Pancreas (tissue), 10 donors: Measurements from ENCODE around the gene MKNK2. TPM values are rescaled to one million over a fixed set of nuclear protein-coding genes. Genes with fewer than 3 reads are reported as not detected.

Experiments used
- ATAC-seq, 4 donors: fragments of 200-7000 bp; cut with Tn5 transposase; one replicate each; pipeline versions ENCODE4 v1.8.0 to v1.9.1; 2020; ENCODE audit warnings: mild to moderate bottlenecking in 4 of 4, moderate library complexity in 4 of 4
- DNase-seq, 6 donors: peaks; one replicate each; pipeline ENCODE4 v3.0.0-alpha.2; 2020
- FAIRE-seq: peaks from 2 replicates; lab custom pipeline; 2012; peaks lifted over from hg19 to GRCh38; lab: Jason Lieb, UNC
- H3K27ac ChIP-seq, 4 donors: fragments of 200-600 bp; sonication (generic); 1 replicate in 3 of 4; 2 replicates in 1 of 4; pipeline versions ENCODE4 v1.5.0 to v1.8.0; 2020
- H3K27me3 ChIP-seq, 4 donors: fragments of 200-600 bp; one replicate each; pipeline ENCODE4 v1.8.0; 2021
- H3K36me3 ChIP-seq, 3 donors: fragments of 200-600 bp; sonication (generic) in 1 of 3; one replicate each; pipeline versions ENCODE4 v1.5.0 to v1.8.0; 2020 to 2021
- H3K4me1 ChIP-seq, 3 donors: fragments of 200-600 bp; one replicate each; pipeline ENCODE4 v1.8.0; 2021
- H3K4me3 ChIP-seq, 4 donors: fragments of 200-600 bp; sonication (generic) in 2 of 4; one replicate each; pipeline versions ENCODE4 v1.5.0 to v1.8.0; 2020 to 2021
- H3K9me3 ChIP-seq, 4 donors: fragments of 200-600 bp; one replicate each; pipeline ENCODE4 v1.8.0; 2021
- WGBS, 2 donors: extraction: QIAGEN DNeasy Blood & Tissue Kit; methylation state at CpG; one replicate each; pipeline ENCODE4 v1.1.7; 2013; 5-methylcytosine and 5-hydroxymethylcytosine counted together
- intact Hi-C, 3 donors: fragments of 100-400 bp; cut with DNase I; formaldehyde crosslinking; loops; one replicate each; pipeline versions ENCODE4 v1.11.1 to v1.14.2; 2022
- polyA plus RNA-seq, 2 donors: library from polyadenylated mRNA; stranded (reverse); fragments of 200-250 nt; gene quantifications; one replicate each; pipeline ENCODE4 v1.2.3, GENCODE V29; 2013
- total RNA-seq, 6 donors: library from RNA; stranded (reverse); fragmentation: NEBNext Ultra II Directional in 4 of 6; extraction: Animal tissue kit (Norgen Biotek cat#: 25700) in 4 of 6; gene quantifications; one replicate each; pipeline versions ENCODE4 v1.2.1 to v1.2.4, GENCODE V29; 2021 to 2023
- TF ChIP-seq, protein P1 (sequence below), 4 donors: fragments of 200-600 bp; sonication (generic) in 3 of 4; IDR thresholded peaks; one replicate each; pipeline versions ENCODE4 v1.5.0 to v1.8.0; 2021; ENCODE audit warnings: antibody characterized with exemption in 4 of 4
- donor health status: healthy with polysubstance abuse.
- donor health status: DM: no; HTN: no; CAD: no; lungs with moderate emphysema.
- donor health status: DM: no; HTN: no; CAD: no.
- donor health status: control.
- donor health status: control.
- donor health status: Bipolar disorder and iron deficiency.
- donor health status: DM: yes; HTN: yes; CAD: no.
- donor health status: DM: no; HTN: no; CAD: no.
- donor health status: DM: no; HTN: no; CAD: no.
- donor health status: DM: yes; HTN: yes; CAD: no.

MKNK2 gene
- total and polyA plus RNA-seq, 8 donors: 102 to 446 (median 239) TPM

DNA sequence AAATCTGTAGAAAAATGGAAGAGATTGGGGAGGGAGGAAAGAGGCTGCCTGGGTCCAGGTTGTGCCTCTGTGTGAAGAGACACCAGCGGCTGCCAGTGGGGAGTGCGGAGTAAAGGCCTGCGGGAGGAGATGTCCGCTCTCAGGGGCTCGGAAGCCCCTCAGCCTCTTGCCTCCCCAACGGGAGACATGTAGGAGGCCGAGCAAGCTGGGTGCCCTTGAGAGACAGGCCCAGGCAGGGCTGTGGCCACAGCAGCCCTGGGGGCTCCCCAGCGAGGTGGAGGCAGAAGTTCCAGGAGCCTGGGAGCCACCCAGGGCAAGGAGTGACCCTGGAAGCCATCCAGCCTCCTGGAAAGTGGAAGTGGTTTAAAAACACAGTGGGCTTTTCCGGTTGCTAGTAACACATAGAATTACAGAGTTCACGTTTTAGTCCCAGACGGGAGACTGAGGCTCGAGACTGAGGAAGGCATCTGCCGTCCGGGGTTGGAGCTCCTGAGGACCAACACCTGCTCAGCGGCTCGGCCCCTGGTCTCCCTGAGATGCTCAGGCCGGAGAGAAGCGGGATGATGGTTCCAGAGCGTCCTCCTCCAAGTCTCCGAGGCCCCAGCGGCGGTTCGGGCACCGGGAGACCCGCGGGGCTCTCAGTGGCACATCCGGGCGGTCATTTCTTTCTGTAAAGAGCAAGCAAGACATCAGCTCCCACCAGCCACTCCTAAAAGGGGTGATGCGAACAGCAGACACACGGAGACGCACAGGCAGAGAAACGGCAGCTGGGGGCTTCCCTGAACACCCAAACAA, 21.9 kb upstream of the MKNK2 start:
- DNase-seq (peak in 1 of 6 donors; percentile 19), FAIRE-seq (no peak), ATAC-seq (no peak)
- TF ChIP-seq, protein P1, sequence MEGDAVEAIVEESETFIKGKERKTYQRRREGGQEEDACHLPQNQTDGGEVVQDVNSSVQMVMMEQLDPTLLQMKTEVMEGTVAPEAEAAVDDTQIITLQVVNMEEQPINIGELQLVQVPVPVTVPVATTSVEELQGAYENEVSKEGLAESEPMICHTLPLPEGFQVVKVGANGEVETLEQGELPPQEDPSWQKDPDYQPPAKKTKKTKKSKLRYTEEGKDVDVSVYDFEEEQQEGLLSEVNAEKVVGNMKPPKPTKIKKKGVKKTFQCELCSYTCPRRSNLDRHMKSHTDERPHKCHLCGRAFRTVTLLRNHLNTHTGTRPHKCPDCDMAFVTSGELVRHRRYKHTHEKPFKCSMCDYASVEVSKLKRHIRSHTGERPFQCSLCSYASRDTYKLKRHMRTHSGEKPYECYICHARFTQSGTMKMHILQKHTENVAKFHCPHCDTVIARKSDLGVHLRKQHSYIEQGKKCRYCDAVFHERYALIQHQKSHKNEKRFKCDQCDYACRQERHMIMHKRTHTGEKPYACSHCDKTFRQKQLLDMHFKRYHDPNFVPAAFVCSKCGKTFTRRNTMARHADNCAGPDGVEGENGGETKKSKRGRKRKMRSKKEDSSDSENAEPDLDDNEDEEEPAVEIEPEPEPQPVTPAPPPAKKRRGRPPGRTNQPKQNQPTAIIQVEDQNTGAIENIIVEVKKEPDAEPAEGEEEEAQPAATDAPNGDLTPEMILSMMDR (IDR thresholded peaks at IDR 0.05): no peak
- no peaks in the 10 kb centered on the region for H3K27me3 ChIP-seq
- H3K4me1 ChIP-seq: peaks cover 0 to 6% (median 0%) of the 10 kb centered on the region in 3 donors
- 90 to 94% methylated on average over 32 of the region's 32 CpGs for WGBS, 2 donors
- no peak overlapping the region for H3K27ac ChIP-seq
- no peak overlapping the region for H3K4me3 ChIP-seq
- intact Hi-C loops: loop anchor here in 2 of 3 donors (5.0 to 10.0 kb wide), 2 partner anchors 51 to 178 kb away; no protein-coding TSS in a partner anchor
- peaks cover 0 to 23% (median 0%) of the 10 kb centered on the region in 3 donors for H3K36me3 ChIP-seq
- no peaks in the 10 kb centered on the region for H3K9me3 ChIP-seq

GRCh38 chr19:2070986-2071673, 20.1 kb upstream of the MKNK2 start:
- ATAC-seq: no peak
- WGBS, 2 donors: 83 to 88% methylated on average over 19 of the region's 19 CpGs
- no peak for FAIRE-seq
- Histone ChIP-seq H3K36me3 (peaks cover 0 to 16% (median 0%) of the 10 kb centered on the region in 3 donors), H3K9me3 (no peaks in the 10 kb centered on the region), H3K4me3 (no peak overlapping the region), H3K27me3 (no peaks in the 10 kb centered on the region), H3K27ac (no peak overlapping the region), H3K4me1 (peaks cover 0 to 6% (median 0%) of the 10 kb centered on the region in 3 donors)
- TF ChIP-seq, protein P1 (IDR thresholded peaks at IDR 0.05): no peak
- intact Hi-C loops: loop anchor here in 2 of 3 donors (5.0 to 10.0 kb wide), 2 partner anchors 49 to 176 kb away; no protein-coding TSS in a partner anchor
- DNase-seq: peak in 1 of 6 donors; percentile 23

DNA sequence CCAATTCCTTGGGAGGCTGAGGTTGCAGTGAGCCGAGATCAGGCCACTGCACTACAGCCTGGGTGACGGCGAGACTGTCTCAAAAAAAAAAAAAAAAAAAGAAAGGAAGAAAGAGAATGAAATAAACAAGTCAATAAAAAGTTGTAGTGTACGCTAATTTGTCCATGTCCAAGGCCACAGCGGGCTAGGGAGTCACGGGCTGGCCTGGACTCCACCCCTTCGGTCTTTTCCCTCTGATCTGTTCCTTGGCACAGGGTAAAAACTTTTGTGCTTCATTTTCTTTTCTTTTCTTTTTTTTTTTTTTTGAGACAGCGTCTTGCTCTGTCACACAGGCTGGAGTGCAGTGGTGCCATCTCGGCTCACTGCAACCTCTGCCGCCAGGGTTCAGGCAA, 19.4 kb upstream of the MKNK2 start:
- Histone ChIP-seq H3K36me3 (peaks cover 0 to 16% (median 0%) of the 10 kb centered on the region in 3 donors), H3K27me3 (no peaks in the 10 kb centered on the region), H3K4me1 (peaks cover 0 to 6% (median 0%) of the 10 kb centered on the region in 3 donors), H3K9me3 (no peaks in the 10 kb centered on the region), H3K4me3 (no peak overlapping the region), H3K27ac (no peak overlapping the region)
- 60 to 63% methylated on average over 10 of the region's 10 CpGs for WGBS, 2 donors
- peak in 1 of 6 donors; percentile 9 for DNase-seq
- no peak for FAIRE-seq
- ATAC-seq: peak; percentile 34 to 53 (median 49)
- intact Hi-C loops: loop anchor here in 2 of 3 donors (5.0 to 10.0 kb wide), 2 partner anchors 48 to 176 kb away; no protein-coding TSS in a partner anchor
- TF ChIP-seq, protein P1 (IDR thresholded peaks at IDR 0.05): no peak

GRCh38 chr19:2064788-2065524, 13.9 kb upstream of the MKNK2 start:
- no peaks in the 10 kb centered on the region for H3K9me3 ChIP-seq
- no peak for FAIRE-seq
- TF ChIP-seq, protein P1 (IDR thresholded peaks at IDR 0.05): no peak
- intact Hi-C loops: loop anchor here in 2 of 3 donors (5.0 to 10.0 kb wide), 2 partner anchors 43 to 130 kb away; no protein-coding TSS in a partner anchor
- no peak for ATAC-seq
- H3K4me3 ChIP-seq: no peak overlapping the region
- no peak for DNase-seq
- no peak overlapping the region for H3K27ac ChIP-seq
- H3K27me3 ChIP-seq: no peaks in the 10 kb centered on the region
- 74 to 76% methylated on average over 38 of the region's 38 CpGs for WGBS, 2 donors
- H3K36me3 ChIP-seq: no peaks in the 10 kb centered on the region
- H3K4me1 ChIP-seq: peaks cover 14 to 16% (median 15%) of the 10 kb centered on the region in 3 donors
